Gastroesophageal sphincter (tissue), 3 donors: Measurements from ENCODE around the gene CCSER2.

Source experiments
- EP300 ChIP-seq: sonication (generic); formaldehyde crosslinking; IDR thresholded peaks from one replicate; pipeline ENCODE4 v1.6.1; 2017; ENCODE audit warnings: antibody characterized with exemption, mild to moderate bottlenecking
- POLR2A ChIP-seq, 2 donors: fragments of 450-650 bp; IDR thresholded peaks; one replicate each; pipeline ENCODE4 v1.6.1; 2017; ENCODE audit warnings: antibody characterized with exemption in 2 of 2, mild to moderate bottlenecking in 2 of 2, moderate library complexity in 1 of 2
- POLR2AphosphoS5 ChIP-seq: sonication (generic); formaldehyde crosslinking; IDR thresholded peaks from one replicate; pipeline ENCODE4 v1.6.1; 2017; ENCODE audit warnings: antibody characterized with exemption
- TF ChIP-seq, protein P1 (sequence below), 4 experiments: fragments of 200-600 bp in 2 of 4; fragments of 450-650 bp in 2 of 4; sonication (generic) in 1 of 4; IDR thresholded peaks; one replicate each; pipeline ENCODE4 v1.5.1; 2017 to 2019; ENCODE audit warnings: antibody characterized with exemption in 4 of 4, mild to moderate bottlenecking in 2 of 4, moderate library complexity in 2 of 4

GRCh38 chr10:84460520-84460919 lies 132.1 kb downstream of the CCSER2 start:
- TF ChIP-seq, protein P1, sequence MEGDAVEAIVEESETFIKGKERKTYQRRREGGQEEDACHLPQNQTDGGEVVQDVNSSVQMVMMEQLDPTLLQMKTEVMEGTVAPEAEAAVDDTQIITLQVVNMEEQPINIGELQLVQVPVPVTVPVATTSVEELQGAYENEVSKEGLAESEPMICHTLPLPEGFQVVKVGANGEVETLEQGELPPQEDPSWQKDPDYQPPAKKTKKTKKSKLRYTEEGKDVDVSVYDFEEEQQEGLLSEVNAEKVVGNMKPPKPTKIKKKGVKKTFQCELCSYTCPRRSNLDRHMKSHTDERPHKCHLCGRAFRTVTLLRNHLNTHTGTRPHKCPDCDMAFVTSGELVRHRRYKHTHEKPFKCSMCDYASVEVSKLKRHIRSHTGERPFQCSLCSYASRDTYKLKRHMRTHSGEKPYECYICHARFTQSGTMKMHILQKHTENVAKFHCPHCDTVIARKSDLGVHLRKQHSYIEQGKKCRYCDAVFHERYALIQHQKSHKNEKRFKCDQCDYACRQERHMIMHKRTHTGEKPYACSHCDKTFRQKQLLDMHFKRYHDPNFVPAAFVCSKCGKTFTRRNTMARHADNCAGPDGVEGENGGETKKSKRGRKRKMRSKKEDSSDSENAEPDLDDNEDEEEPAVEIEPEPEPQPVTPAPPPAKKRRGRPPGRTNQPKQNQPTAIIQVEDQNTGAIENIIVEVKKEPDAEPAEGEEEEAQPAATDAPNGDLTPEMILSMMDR (IDR thresholded peaks at IDR 0.05): no peak
- no peak for TF ChIP-seq POLR2AphosphoS5
- TF ChIP-seq POLR2A (IDR thresholded peaks at IDR 0.05): no peak
- TF ChIP-seq EP300: no peak
